GM12892 (cell line): Measurements from ENCODE around the gene CACNB4.

ENCODE experiments used
- POLR2A ChIP-seq: IDR thresholded peaks from 2 replicates; pipeline ENCODE4 v1.6.1; 2011; ENCODE audit warnings: low read depth, low read length, control low read depth
- POLR2AphosphoS5 ChIP-seq: IDR thresholded peaks from 2 replicates; pipeline ENCODE4 v1.6.1; 2011; ENCODE audit warnings: low read depth, low read length, control low read depth

DNA sequence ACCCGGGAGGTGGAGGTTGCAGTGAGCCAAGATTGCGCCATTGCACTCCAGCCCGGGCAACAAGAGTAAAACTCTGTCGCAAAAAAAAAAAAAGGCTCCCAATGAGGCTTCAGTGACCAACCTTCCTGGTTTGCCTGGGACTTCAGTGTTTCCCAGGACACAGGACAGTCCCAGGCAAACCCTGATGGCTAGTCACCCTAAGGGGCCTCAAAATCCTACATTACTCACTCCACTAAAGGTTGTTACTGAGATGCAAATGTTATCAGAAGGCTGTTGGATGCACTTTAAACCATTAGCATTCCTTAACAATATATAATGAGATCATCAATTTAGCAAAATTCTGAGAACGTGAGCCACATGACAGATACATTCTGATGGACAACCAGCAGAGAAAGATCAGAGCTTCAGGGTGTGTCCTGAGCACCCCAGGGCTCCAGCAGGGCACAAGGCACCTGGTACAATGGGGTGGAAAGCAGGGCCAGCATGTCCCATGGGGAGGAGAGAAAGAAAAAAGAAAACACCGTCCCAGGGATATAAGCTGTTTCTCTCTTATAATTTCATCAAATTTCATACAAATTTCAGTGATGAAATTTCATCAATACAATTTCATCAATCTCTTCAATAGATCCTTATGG lies 152.5 kb downstream of the CACNB4 start:
- TF ChIP-seq POLR2A, result no peak
- no peak for TF ChIP-seq POLR2AphosphoS5
